H9 (cell line): Measurements from ENCODE around the gene EPB41. TPM values are rescaled to one million over a fixed set of nuclear protein-coding genes. Genes with fewer than 3 reads are reported as not detected.

Source experiments
- DNase-seq: peaks from one replicate; pipeline ENCODE4 v3.0.0-alpha.2; 2017
- H2AFZ ChIP-seq: one replicate; pipeline ENCODE4 v1.6.1; 2013; ENCODE audit warnings: mild to moderate bottlenecking, low read length, control low read depth, moderate library complexity
- H2AK5ac ChIP-seq: 2 replicates; pipeline ENCODE4 v1.6.1; 2013; ENCODE audit warnings: low read length, control low read depth, mixed read lengths; ENCODE audit not compliant: insufficient read length
- H2BK120ac ChIP-seq: one replicate; pipeline ENCODE4 v1.6.1; 2013; ENCODE audit warnings: low read depth, mild to moderate bottlenecking, low read length, control low read depth, inconsistent platforms; ENCODE audit not compliant: poor library complexity, severe bottlenecking
- H2BK12ac ChIP-seq: 2 replicates; pipeline ENCODE4 v1.6.1; 2013; ENCODE audit warnings: low read length, control low read depth, mixed read lengths, low read depth; ENCODE audit not compliant: insufficient read length
- H2BK15ac ChIP-seq: 2 replicates; pipeline ENCODE4 v1.6.1; 2013; ENCODE audit warnings: low read depth, low read length, control low read depth
- H2BK20ac ChIP-seq: one replicate; pipeline ENCODE4 v1.6.1; 2013; ENCODE audit warnings: low read depth, mild to moderate bottlenecking, low read length, control low read depth, inconsistent platforms; ENCODE audit not compliant: poor library complexity, severe bottlenecking
- H2BK5ac ChIP-seq: 2 replicates; pipeline ENCODE4 v1.6.1; 2013; ENCODE audit warnings: low read length, control low read depth, mixed read lengths; ENCODE audit not compliant: insufficient read length
- H3K14ac ChIP-seq: 2 replicates; pipeline ENCODE4 v1.6.1; 2013; ENCODE audit warnings: low read length, control low read depth; ENCODE audit not compliant: insufficient read depth
- H3K18ac ChIP-seq: 2 replicates; pipeline ENCODE4 v1.6.1; 2013; ENCODE audit warnings: low read depth, mild to moderate bottlenecking, mixed read lengths, low read length, control low read depth; ENCODE audit not compliant: insufficient read length
- H3K23ac ChIP-seq: 2 replicates; pipeline ENCODE4 v1.6.1; 2013; ENCODE audit warnings: low read length, control low read depth, mixed read lengths, low read depth; ENCODE audit not compliant: insufficient read length
- H3K23me2 ChIP-seq: 2 replicates; pipeline ENCODE4 v1.6.1; 2013; ENCODE audit warnings: low read depth, mild to moderate bottlenecking, mixed read lengths, low read length, control low read depth; ENCODE audit not compliant: insufficient read length, poor library complexity, severe bottlenecking
- H3K27ac ChIP-seq: 2 replicates; pipeline ENCODE4 v1.5.1; 2013; ENCODE audit warnings: low read length, control low read depth, mixed read lengths, low read depth; ENCODE audit not compliant: insufficient read length
- H3K27me3 ChIP-seq: 2 replicates; pipeline ENCODE4 v1.6.1; 2013; ENCODE audit warnings: low read length, control low read depth, inconsistent platforms; ENCODE audit not compliant: insufficient read depth
- H3K4ac ChIP-seq: 2 replicates; pipeline ENCODE4 v1.6.1; 2013; ENCODE audit warnings: low read depth, mild to moderate bottlenecking, control low read depth, inconsistent platforms, low read length, moderate library complexity
- H3K4me1 ChIP-seq: 2 replicates; pipeline ENCODE4 v1.6.1; 2013; ENCODE audit warnings: low read length, control low read depth, inconsistent platforms; ENCODE audit not compliant: insufficient read depth
- H3K4me2 ChIP-seq: 2 replicates; pipeline ENCODE4 v1.6.1; 2013; ENCODE audit warnings: low read length, control low read depth, mixed read lengths; ENCODE audit not compliant: insufficient read length, insufficient read depth
- H3K56ac ChIP-seq: 2 replicates; pipeline ENCODE4 v1.6.1; 2013; ENCODE audit warnings: low read depth, mild to moderate bottlenecking, mixed read lengths, low read length, control low read depth; ENCODE audit not compliant: insufficient read length
- H3K79me1 ChIP-seq: 2 replicates; pipeline ENCODE4 v1.6.1; 2013; ENCODE audit warnings: low read depth, mild to moderate bottlenecking, moderate library complexity, low read length, control low read depth, inconsistent platforms; ENCODE audit not compliant: insufficient read depth, poor library complexity, severe bottlenecking
- H3K79me2 ChIP-seq: 2 replicates; pipeline ENCODE4 v1.6.1; 2013; ENCODE audit warnings: low read length, control low read depth, inconsistent platforms; ENCODE audit not compliant: insufficient read depth
- H3K9ac ChIP-seq: 2 replicates; pipeline ENCODE4 v1.6.1; 2013; ENCODE audit warnings: low read length, control low read depth, mixed read lengths; ENCODE audit not compliant: insufficient read length; ENCODE audit errors: extremely low read depth
- H3K9me3 ChIP-seq: one replicate; pipeline ENCODE4 v1.6.1; 2013; ENCODE audit warnings: low read depth, low read length, inconsistent platforms; ENCODE audit not compliant: control insufficient read depth
- H3T11ph ChIP-seq: one replicate; pipeline ENCODE4 v1.6.1; 2013; ENCODE audit warnings: mild to moderate bottlenecking, low read length, control low read depth, inconsistent platforms
- H4K20me1 ChIP-seq: one replicate; pipeline ENCODE4 v1.6.1; 2013; ENCODE audit not compliant: control insufficient read depth, insufficient read length, insufficient read depth
- H4K5ac ChIP-seq: 2 replicates; pipeline ENCODE4 v1.6.1; 2013; ENCODE audit warnings: low read depth, mild to moderate bottlenecking, mixed read lengths, low read length, control low read depth; ENCODE audit not compliant: insufficient read length
- H4K8ac ChIP-seq: replicated peaks from 2 replicates; pipeline ENCODE4 v1.6.1; 2013; ENCODE audit warnings: low read length, control low read depth, mixed read lengths, low read depth; ENCODE audit not compliant: insufficient read length
- H4K91ac ChIP-seq: 2 replicates; pipeline ENCODE4 v1.6.1; 2013; ENCODE audit warnings: low read depth, mild to moderate bottlenecking, moderate library complexity, mixed read lengths, low read length, control low read depth; ENCODE audit not compliant: insufficient read length
- H3K27ac Mint-ChIP-seq, 3 experiments: 2 replicates in 2 of 3; 3 replicates in 1 of 3; pipeline ENCODE4 v1.8.0; 2020 to 2021; ENCODE audit warnings: mixed read lengths in 3 of 3, mild to moderate bottlenecking in 1 of 3, moderate library complexity in 1 of 3
- H3K27me3 Mint-ChIP-seq: 2 replicates; pipeline ENCODE4 v1.8.0; 2021; ENCODE audit warnings: low read depth, mild to moderate bottlenecking, moderate library complexity, mixed read lengths
- H3K36me3 Mint-ChIP-seq, 3 experiments: 2 replicates in 2 of 3; 3 replicates in 1 of 3; pipeline ENCODE4 v1.8.0; 2020 to 2021; ENCODE audit warnings: low read depth in 3 of 3, mixed read lengths in 3 of 3; ENCODE audit not compliant: insufficient read depth in 1 of 3
- H3K4me1 Mint-ChIP-seq, 2 experiments: 2 replicates each; pipeline ENCODE4 v1.8.0; 2020; ENCODE audit warnings: mixed read lengths in 2 of 2
- H3K4me3 Mint-ChIP-seq, 2 experiments: 2 replicates in 1 of 2; 3 replicates in 1 of 2; pipeline ENCODE4 v1.8.0; 2020 to 2021; ENCODE audit warnings: mild to moderate bottlenecking in 2 of 2, mixed read lengths in 2 of 2, moderate library complexity in 1 of 2
- H3K9me3 Mint-ChIP-seq, 2 experiments: 2 replicates in 1 of 2; 3 replicates in 1 of 2; pipeline ENCODE4 v1.8.0; 2020; ENCODE audit warnings: mild to moderate bottlenecking in 2 of 2, mixed read lengths in 2 of 2, moderate library complexity in 1 of 2
- CTCF ChIP-seq: fragments of 200-600 bp; sonication (generic); conservative IDR thresholded peaks from 3 replicates; pipeline ENCODE4 v1.8.0; 2021; ENCODE audit warnings: antibody characterized with exemption, mild to moderate bottlenecking
- WGBS: extraction: QIAGEN DNeasy Blood & Tissue Kit; methylation state at CpG from one replicate; pipeline ENCODE4 v1.1.7; 2013; ENCODE audit warnings: missing lambda C conversion rate, low lambda C conversion rate, mixed read lengths; ENCODE audit not compliant: insufficient read length; ENCODE audit errors: extremely low coverage; 5-methylcytosine and 5-hydroxymethylcytosine counted together
- total RNA-seq: library from RNA; stranded (reverse); gene quantifications from 2 replicates; pipeline ENCODE4 v1.2.1, GENCODE V29; 2021

Gene EPB41
- total RNA-seq, 1 experiment from 2014 or later: 75.4 TPM

DNA sequence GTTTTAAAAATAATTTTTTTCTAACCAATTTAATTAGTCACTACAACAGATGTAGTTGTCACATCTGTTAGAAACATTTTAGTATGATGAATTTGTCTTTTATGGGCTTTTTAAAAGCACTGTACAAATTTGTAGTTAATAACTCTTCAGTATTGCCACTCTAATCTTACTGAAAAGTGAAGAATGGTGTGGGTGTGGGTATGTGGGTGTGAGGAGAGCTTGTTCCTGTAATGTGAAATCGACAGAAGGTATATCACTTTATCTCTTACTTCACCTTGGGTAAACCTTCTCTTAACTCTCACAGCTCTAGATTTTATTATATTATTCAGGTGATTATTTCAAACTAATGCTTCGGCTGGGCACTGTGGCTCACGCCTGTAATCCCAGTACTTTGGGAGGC is 166.8 kb downstream of the EPB41 start:
- no peak overlapping the region for H3K27ac ChIP-seq
- H2BK15ac ChIP-seq: no peak overlapping the region
- no peaks in the 10 kb centered on the region for H3K79me2 ChIP-seq
- Mint-ChIP-seq H3K36me3 (no peaks in the 10 kb centered on the region), H3K27me3 (no peaks in the 10 kb centered on the region; the same call in 1 of the 2 replicates), H3K9me3 (no peaks in the 10 kb centered on the region), H3K27ac (peak overlapping the region in 1 of 3 experiments; percentile 62; a peak in 1 of 7 replicates), H3K4me1 (peaks cover 5 to 12% of the 10 kb centered on the region in 2 experiments; a peak in 3 of 4 replicates), H3K4me3 (no peak overlapping the region)
- H4K91ac ChIP-seq: no peak overlapping the region
- no peak overlapping the region for H3T11ph ChIP-seq
- no peak overlapping the region for H2BK120ac ChIP-seq
- no peak overlapping the region for H2BK12ac ChIP-seq
- no CpG with 5 or more reads among the region's 3 CpGs for WGBS
- no peaks in the 10 kb centered on the region for H3K79me1 ChIP-seq
- H4K20me1 ChIP-seq: no peaks in the 10 kb centered on the region
- H2AFZ ChIP-seq: no peak overlapping the region
- H3K56ac ChIP-seq: no peak overlapping the region
- TF ChIP-seq CTCF: no peak
- no peaks in the 10 kb centered on the region; the same call in 1 of the 2 replicates for H3K4me1 ChIP-seq
- no peak overlapping the region for H3K4me2 ChIP-seq
- no peak overlapping the region for H2AK5ac ChIP-seq
- H3K23me2 ChIP-seq: no peaks in the 10 kb centered on the region
- H3K27me3 ChIP-seq: no peaks in the 10 kb centered on the region
- H3K9ac ChIP-seq: no peak overlapping the region
- no peak overlapping the region for H2BK20ac ChIP-seq
- no peak overlapping the region for H3K18ac ChIP-seq
- H2BK5ac ChIP-seq: no peak overlapping the region
- no peak overlapping the region for H3K4ac ChIP-seq
- no peak overlapping the region for H3K14ac ChIP-seq
- no peak for DNase-seq
- H3K9me3 ChIP-seq: no peaks in the 10 kb centered on the region
- H4K5ac ChIP-seq: no peak overlapping the region
- no peak overlapping the region for H3K23ac ChIP-seq
- no peak overlapping the region for H4K8ac ChIP-seq
